ENCODE data around the gene INTS7.

INTS7 gene

GRCh38 chr1:211902624-211903291 is 132.6 kb downstream of the INTS7 start:
- no peak for DNase-seq

GRCh38 chr1:211901945-211902344 is 133.4 kb downstream of the INTS7 start:
- DNase-seq: no peak

DNA sequence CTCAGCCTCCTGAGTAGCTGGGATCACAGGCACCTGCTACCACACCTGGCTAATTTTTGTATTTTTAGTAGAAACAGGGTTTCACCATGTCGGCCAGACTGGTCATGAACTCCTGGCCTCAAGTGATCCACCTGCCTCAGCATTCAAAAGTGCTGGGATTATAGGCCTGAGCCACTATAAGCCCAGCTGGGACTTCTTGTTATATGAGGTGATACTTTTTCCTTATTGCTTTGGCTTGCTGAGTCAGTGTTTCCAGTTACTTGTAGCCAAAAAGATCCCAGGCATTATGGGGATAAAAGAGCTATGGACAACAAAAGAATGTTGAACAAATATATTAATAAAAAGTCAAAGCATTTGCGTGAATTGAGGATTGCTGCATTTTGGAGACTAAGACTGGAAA is 134.9 kb downstream of the INTS7 start:
- DNase-seq: no peak

GRCh38 chr1:211896958-211897357 is 138.4 kb downstream of the INTS7 start:
- DNase-seq: no peak

GRCh38 chr1:211895126-211895759 is 140.1 kb downstream of the INTS7 start:
- DNase-seq: no peak

GRCh38 chr1:211894312-211894711 is 141.0 kb downstream of the INTS7 start:
- no peak for DNase-seq

DNA sequence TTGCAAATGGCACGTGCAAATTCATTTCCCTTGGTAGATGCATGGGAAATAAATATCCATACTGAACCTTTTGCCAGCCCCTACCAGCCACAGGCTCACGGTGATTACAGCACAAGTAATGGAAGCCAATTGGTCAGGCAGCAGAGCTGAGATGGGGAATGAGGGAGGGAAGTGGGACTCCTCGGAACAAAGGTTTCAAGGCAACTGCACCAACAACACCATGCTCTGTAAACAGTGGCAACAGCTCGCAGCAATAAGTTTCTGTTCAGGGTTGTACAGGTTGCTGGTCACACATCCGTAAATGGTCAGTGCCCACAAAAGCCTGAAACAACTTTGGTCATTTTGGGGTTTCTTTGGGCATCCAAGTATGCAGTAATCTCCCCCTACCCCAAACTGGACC is 142.1 kb downstream of the INTS7 start:
- no peak for DNase-seq

DNA sequence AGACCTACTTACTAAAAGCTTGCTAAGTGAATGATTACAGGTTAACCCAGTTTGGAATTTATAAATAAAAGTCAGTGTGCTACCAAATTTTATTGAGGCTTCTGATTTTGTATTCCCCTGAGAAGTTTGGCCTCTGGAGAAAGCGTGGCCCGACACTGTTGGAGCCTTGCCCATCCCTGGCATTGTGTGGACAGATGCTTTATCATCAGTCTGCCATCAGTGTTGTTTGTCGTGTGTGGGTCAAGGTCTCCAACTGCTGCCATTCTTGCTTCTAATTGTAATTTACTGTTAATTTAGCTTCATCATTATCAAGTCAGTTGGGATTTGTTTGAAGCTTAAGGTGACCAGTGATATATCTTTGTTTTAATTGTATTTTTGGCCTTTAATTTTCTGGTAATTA is 142.8 kb downstream of the INTS7 start:
- no peak for DNase-seq

DNA sequence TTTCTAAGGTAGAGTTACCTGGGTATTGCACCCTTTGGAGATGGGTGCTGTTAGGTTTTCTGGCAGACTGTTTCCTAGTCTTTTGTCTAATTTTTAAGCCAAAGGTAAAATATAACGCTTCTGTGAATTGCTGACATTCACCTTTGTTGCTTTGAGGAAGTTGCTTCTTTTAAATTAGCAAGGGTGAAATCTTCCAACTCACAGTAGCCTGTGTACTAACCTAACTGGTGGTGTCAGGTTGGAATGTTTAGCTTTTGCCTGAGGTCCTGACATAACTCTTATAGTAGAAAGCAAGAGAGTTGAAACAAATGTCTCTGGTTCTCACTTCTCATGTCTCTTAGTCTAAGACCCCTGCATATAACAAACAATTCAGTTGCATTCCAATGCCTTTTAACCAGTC is 143.6 kb downstream of the INTS7 start:
- DNase-seq: no peak
